ENCODE results near the gene VSTM4.

Gene VSTM4

GRCh38 chr10:49007129-49007528 is 108.2 kb downstream of the VSTM4 start:
- no peak for DNase-seq (ENCODE audit: low read depth)

- DNase-seq (ENCODE audit: low read depth): no peak
These were observed 110.1 kb downstream of the VSTM4 start for GRCh38 chr10:49005270-49005669.

DNA sequence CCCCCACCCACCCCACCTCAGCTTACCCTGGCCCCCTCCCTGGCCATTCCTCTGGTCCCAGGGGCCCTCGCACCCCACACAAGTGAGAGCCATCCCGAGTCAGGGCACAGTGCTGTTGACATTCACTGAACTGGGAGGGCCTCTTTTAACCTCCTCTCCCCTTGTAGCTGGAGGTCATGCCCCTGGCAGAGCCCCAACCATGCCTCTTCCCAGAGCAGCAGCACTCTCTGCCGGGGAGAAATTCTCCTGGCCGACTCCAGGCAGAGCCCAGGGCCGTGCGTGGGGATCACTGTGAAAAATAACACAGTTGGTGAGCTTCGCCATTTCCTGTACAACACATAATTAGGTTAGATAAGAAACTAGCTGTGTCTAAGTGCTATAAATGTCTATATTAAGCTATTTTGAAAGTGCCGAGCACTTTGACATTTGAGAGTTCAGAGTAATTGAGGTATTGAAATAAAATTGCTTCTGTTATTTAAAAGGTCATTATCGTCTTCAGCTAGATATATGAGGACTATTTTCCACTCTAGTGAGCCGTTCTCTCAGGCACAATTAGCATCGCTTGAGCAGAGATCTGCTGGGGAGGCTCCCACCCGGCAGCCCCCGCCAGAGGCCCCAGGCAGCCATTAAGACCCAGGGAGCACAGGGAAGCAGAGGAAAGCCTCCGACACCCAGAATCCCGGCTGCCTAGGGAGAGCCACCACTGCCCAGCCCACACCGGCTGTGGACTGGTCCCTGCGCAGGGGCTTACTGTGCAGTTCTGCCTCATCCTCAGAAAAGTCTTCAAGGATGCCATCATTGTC is 113.3 kb downstream of the VSTM4 start:
- no peak for DNase-seq (ENCODE audit: low read depth)

- no peak for DNase-seq (ENCODE audit: low read depth)
These were observed 113.9 kb downstream of the VSTM4 start for GRCh38 chr10:49001402-49001801.

- DNase-seq (ENCODE audit: low read depth): no peak
These were observed 114.6 kb downstream of the VSTM4 start for GRCh38 chr10:49000437-49001398.

DNA sequence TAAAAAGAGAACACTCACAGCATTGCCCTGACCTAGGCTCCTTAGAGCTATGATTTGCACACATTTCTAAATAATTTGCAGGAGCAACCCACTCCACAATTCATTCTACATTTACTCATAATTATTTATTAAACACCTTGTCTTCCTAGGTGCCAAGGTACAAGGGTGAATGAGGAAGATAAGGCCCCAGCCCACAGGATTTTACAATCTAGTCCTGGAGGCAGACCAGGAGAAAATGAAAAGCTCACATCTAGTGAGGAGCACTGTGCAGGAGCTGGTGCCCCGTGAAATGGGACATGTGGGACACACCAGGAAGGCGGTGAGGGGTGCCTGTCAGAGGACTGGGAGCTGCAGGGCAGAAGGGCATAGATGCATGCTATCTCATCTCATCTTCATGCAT is 116.0 kb downstream of the VSTM4 start:
- no peak for DNase-seq (ENCODE audit: low read depth)

DNA sequence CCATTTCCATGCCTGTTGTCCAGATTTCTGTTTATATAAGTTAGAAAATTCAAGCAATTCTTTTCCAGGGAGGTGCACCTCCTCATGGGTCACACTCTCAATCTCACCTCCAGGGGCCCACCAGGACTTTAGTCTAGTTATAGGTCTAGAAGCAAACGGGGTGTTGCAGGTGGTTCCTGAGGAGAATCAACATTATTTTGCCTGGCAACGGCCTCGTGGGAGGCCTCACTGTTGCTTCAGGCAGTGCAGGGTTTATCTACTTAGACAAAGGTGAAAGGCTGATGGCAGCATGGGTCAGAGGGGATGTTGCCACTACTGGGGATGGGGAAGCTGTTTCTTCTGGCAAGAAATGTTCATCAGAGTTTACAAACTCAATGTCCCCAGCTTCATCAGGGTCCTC is 119.0 kb downstream of the VSTM4 start:
- no peak for DNase-seq (ENCODE audit: low read depth)

- DNase-seq (ENCODE audit: low read depth): no peak
These were observed 121.7 kb downstream of the VSTM4 start for GRCh38 chr10:48993627-48994026.

DNA sequence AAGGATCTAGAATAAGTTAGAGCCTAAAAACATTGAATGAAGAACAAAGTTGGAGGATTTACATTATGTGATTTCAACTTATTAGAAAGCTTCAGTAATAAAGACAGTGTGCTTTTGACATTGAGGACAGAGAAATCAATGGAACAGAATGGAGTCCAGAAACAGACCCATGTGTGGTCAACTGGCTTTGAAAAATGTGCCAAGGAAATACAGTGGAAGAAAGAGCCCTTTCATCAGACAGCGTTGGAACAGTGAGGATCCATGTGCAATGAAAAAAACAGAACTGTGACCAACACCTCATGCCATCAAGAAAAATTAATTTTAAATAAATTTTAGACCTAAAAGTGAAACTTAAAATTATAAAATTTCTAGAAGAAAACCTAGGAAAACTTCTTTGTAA is 125.1 kb downstream of the VSTM4 start:
- no peak for DNase-seq (ENCODE audit: low read depth)

DNA sequence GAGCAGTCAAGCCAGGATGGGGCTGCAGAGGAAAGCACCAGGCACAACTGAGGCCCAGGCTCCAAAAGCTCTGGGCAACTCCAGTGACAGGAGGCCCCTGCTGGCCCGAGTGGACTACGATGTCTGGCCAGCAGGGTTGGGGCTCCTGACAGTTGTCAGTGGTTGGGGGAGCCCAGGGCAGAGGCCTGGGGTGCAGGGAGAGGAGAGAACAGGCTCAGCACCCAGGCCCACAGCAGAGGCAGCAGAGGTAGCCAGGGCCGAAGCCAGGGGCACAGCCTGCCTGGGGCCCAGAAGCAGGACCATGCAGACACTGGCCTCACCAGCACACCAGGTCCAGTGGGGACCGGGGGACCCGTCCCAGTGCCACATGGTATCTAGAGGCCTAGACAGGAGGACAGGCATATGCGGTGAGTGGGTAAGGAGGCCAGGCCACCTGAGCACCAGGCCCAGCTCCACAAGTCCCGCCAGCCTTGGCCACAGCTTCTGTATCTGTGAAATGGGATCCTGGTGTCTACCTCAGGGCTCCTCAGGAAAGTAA is 129.6 kb downstream of the VSTM4 start:
- no peak for DNase-seq (ENCODE audit: low read depth)

DNA sequence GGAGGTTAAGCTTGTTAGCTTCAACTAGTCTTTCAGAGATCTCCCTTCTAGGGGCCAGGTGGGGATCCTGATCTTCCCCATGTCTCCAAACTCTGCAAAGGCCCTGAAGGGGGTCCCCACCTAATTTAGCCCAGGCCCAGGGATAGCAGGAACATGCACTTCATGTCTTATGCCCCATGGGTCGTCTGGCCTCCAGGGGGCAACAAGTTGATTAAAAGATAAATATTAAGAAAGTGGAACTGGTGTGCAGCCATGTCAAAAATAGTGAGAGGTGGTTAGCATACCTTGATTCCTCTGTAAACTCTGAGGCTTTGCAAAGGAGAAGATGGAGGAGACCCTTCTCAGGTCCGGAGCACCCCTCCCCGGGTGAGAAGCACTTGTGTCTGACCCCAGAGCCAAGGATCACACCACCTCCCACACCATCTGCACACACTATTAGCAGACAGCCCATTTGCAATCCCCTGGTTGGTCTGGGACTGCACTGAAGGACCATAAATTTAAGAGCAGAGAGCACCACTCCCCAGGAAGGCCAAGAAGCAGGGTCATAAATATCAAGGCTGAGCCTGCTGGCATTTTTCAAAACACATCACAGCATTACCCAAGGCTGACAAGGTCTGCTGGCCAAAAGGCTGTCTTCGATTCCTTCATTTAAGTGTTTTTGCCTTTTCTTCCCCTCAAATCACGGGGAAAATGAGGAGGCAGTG is 131.5 kb downstream of the VSTM4 start:
- DNase-seq (ENCODE audit: low read depth): no peak

DNA sequence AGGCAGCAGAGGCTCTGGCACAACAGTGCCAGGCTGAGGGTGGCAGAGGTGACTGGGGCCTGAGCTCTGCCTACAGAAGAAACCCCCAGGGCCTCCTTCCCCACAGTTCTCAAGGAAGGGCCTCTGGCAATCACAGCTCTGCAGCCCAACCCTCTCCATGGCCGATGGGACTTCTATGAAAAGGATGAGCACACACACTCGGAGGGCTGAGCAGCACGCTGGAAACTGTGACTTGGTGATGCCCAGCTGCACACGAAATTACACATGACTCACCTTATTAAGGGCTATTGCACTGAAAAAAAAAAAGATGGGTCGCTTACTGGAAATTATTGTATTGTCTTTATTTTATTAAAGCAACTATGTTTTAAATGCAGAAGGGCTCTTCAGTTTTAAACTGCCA is 132.7 kb downstream of the VSTM4 start:
- no peak for DNase-seq (ENCODE audit: low read depth)

GRCh38 chr10:48981310-48981907 is 133.9 kb downstream of the VSTM4 start:
- no peak for DNase-seq (ENCODE audit: low read depth)

DNA sequence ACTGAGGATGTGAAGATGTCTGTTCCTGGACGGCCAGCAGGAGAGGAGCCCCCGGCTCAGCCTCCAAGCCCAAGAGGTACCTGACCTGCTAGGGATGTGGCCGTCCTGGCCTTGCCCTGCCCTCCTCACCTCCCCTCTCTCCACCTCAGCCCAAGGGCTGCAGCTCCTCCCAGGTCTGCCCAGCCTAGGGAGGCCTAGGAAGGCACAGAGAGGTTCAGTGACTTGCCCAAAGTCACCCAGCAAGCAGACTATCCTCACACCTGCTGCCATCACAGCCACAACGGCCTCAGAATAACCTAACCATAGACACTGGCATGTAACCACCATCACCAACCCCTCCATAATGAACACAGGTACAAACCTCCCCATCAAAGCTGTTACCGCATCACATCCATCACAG is 137.0 kb downstream of the VSTM4 start:
- DNase-seq (ENCODE audit: low read depth): no peak

GRCh38 chr10:48976196-48976595 is 139.1 kb downstream of the VSTM4 start:
- DNase-seq (ENCODE audit: low read depth): no peak

- no peak for DNase-seq (ENCODE audit: low read depth)
These were observed 140.7 kb downstream of the VSTM4 start for GRCh38 chr10:48974510-48975156.

DNA sequence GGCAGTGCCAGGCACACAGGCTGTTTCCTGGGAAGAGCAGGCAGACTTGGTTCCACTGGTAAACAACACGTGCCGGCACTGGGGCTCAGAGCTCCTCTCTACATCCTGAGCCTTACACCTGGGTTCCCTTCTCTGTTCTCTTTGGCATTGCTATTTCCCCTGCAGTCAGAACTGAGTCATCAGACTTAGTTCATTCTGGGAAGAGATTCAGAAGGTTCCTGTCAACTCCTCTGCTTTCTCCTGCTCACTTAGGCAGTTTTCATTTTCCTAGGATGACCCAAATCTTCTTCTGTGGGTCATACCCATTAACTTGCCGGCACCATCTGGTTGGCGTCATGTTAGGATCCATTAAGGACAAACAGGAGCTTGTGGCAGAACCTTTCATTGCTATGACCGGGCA is 142.3 kb downstream of the VSTM4 start:
- DNase-seq (ENCODE audit: low read depth): no peak

- DNase-seq (ENCODE audit: low read depth): no peak
These were observed 144.7 kb downstream of the VSTM4 start for GRCh38 chr10:48970654-48971053.

GRCh38 chr10:48970046-48970445 is 145.3 kb downstream of the VSTM4 start:
- DNase-seq (ENCODE audit: low read depth): no peak

GRCh38 chr10:48968036-48968435 is 147.3 kb downstream of the VSTM4 start:
- no peak for DNase-seq (ENCODE audit: low read depth)

GRCh38 chr10:48965460-48965859 is 149.9 kb downstream of the VSTM4 start:
- DNase-seq (ENCODE audit: low read depth): no peak

Measured in HS-27A (cell line).